ENCODE results near the gene CFAP45.

DNA sequence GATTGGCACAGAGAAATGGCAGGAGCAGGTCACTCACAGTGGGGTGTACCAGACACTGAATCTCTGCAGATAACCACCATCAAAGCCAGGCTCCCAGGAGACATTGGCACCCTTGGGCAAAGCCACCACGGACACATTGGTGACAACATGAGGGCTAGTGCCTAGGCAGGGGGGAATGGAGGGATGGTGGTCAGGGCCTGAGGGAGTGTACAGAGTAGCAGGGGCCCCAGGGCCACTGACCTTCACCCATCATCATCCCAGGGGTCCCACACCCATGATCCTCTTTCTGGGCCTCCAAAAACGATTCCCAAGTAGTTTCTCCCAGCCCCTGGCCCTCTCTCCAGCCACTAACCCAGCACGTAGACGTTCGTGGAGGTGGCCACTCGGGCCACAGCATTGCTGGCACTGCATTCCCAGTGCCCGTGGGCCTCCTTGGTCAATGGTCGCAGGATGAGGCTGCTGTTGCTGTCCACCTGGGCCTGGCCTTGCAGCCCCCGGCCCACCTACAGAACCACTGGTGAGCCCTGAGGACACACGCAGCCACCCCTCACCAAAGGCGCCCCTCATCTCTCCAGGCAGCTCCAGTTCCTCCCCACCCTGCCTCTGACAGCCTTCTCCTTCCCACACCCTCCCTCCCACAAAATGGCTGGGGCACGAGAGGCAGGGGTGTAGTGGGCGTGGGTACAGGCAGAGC is 31.3 kb upstream of the CFAP45 start:
- TF ChIP-seq, protein P1, sequence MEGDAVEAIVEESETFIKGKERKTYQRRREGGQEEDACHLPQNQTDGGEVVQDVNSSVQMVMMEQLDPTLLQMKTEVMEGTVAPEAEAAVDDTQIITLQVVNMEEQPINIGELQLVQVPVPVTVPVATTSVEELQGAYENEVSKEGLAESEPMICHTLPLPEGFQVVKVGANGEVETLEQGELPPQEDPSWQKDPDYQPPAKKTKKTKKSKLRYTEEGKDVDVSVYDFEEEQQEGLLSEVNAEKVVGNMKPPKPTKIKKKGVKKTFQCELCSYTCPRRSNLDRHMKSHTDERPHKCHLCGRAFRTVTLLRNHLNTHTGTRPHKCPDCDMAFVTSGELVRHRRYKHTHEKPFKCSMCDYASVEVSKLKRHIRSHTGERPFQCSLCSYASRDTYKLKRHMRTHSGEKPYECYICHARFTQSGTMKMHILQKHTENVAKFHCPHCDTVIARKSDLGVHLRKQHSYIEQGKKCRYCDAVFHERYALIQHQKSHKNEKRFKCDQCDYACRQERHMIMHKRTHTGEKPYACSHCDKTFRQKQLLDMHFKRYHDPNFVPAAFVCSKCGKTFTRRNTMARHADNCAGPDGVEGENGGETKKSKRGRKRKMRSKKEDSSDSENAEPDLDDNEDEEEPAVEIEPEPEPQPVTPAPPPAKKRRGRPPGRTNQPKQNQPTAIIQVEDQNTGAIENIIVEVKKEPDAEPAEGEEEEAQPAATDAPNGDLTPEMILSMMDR (conservative IDR thresholded peaks at IDR 0.05; ENCODE audit: low read depth, low read length), result no peak
- TF ChIP-seq EZH2 (IDR thresholded peaks at IDR 0.05; ENCODE audit: borderline replicate concordance, low read depth, low read length, poor library complexity, severe bottlenecking), result no peak
